Hepatocyte (in vitro differentiated cells): ENCODE data around the gene CRHR1. TPM values are rescaled to one million over a fixed set of nuclear protein-coding genes. Genes with fewer than 3 reads are reported as not detected.

Source experiments
- DNase-seq: peaks from one replicate; pipeline ENCODE4 v3.0.0-alpha.2; 2016; ENCODE audit warnings: low spot score
- H2AFZ ChIP-seq: fragments of 200-600 bp; sonication (generic); 2 replicates; pipeline ENCODE4 v1.6.0; 2016; ENCODE audit warnings: antibody characterized with exemption, mild to moderate bottlenecking
- H3K27ac ChIP-seq: fragments of 200-600 bp; sonication (generic); 2 replicates; pipeline ENCODE4 v1.5.1; 2016; ENCODE audit warnings: mild to moderate bottlenecking
- H3K27me3 ChIP-seq: fragments of 200-600 bp; sonication (generic); 2 replicates; pipeline ENCODE4 v1.6.1; 2016
- H3K36me3 ChIP-seq: fragments of 200-600 bp; sonication (generic); replicated peaks from 2 replicates; pipeline ENCODE4 v1.5.1; 2016; ENCODE audit warnings: low read depth; ENCODE audit not compliant: insufficient read depth
- H3K4me1 ChIP-seq: fragments of 200-600 bp; sonication (generic); 2 replicates; pipeline ENCODE4 v1.5.1; 2016; ENCODE audit warnings: mild to moderate bottlenecking, moderate library complexity; ENCODE audit not compliant: insufficient read depth
- H3K4me2 ChIP-seq: fragments of 200-600 bp; sonication (generic); 2 replicates; pipeline ENCODE4 v1.6.0; 2016
- H3K4me3 ChIP-seq: fragments of 200-600 bp; sonication (generic); 2 replicates; pipeline ENCODE4 v1.5.1; 2016; ENCODE audit warnings: mild to moderate bottlenecking
- H3K79me2 ChIP-seq: fragments of 200-600 bp; sonication (generic); 2 replicates; pipeline ENCODE4 v1.6.0; 2017; ENCODE audit warnings: mild to moderate bottlenecking
- H3K9me2 ChIP-seq: fragments of 200-600 bp; sonication (generic); replicated peaks from 2 replicates; pipeline ENCODE4 v1.6.0; 2017; ENCODE audit warnings: mild to moderate bottlenecking; ENCODE audit not compliant: insufficient read depth
- H3K9me3 ChIP-seq: fragments of 200-600 bp; sonication (generic); 2 replicates; pipeline ENCODE4 v1.5.1; 2016; ENCODE audit warnings: low read depth, mild to moderate bottlenecking
- H4K20me1 ChIP-seq: fragments of 200-600 bp; sonication (generic); 2 replicates; pipeline ENCODE4 v1.6.0; 2016; ENCODE audit warnings: mild to moderate bottlenecking; ENCODE audit not compliant: insufficient read depth, poor library complexity, severe bottlenecking
- CTCF ChIP-seq: fragments of 200-600 bp; sonication (generic); IDR thresholded peaks from 2 replicates; pipeline ENCODE4 v1.5.1; 2016; ENCODE audit warnings: antibody characterized with exemption, mild to moderate bottlenecking; ENCODE audit not compliant: poor library complexity
- EZH2 ChIP-seq: fragments of 200-600 bp; sonication (generic); IDR thresholded peaks from 2 replicates; pipeline ENCODE4 v1.6.1; 2016; ENCODE audit warnings: antibody characterized with exemption, mild to moderate bottlenecking, borderline replicate concordance
- EZH2phosphoT487 ChIP-seq: fragments of 200-600 bp; sonication (generic); IDR thresholded peaks from one replicate; pipeline ENCODE4 v1.6.1; 2018; ENCODE audit warnings: antibody characterized with exemption, mild to moderate bottlenecking, low read depth, moderate library complexity; ENCODE audit not compliant: unreplicated experiment, severe bottlenecking
- whole genome bisulfite sequencing: methylation state at CpG from one replicate; pipeline ENCODE4 v1.1.6; 2016; ENCODE audit warnings: low lambda C conversion rate; ENCODE audit errors: missing lambda C conversion rate; 5-methylcytosine and 5-hydroxymethylcytosine counted together
- polyA plus RNA-seq: library from polyadenylated mRNA; unstranded; fragments of >200 nt; fragmentation: Nextera tagmentation; extraction: Ambion mirVana; gene quantifications from 2 replicates; pipeline ENCODE4 v1.2.1, GENCODE V29; 2016
- total RNA-seq: library from RNA; depleted of rRNA; stranded (reverse); fragments of >200 nt; gene quantifications from 2 replicates; pipeline ENCODE4 v1.2.3, GENCODE V29; 2014

The CRHR1 gene
- total RNA-seq (not detected in 2 replicates), polyA plus RNA-seq (not detected in 2 replicates)

- TF ChIP-seq EZH2 (no peak), EZH2phosphoT487 (no peak), CTCF (no peak)
- peak within 1 kb of the TSS; percentile 63 for H2AFZ ChIP-seq
- no peaks in the 10 kb centered on the region for H3K36me3 ChIP-seq
- H3K27ac ChIP-seq: no peak within 1 kb of the TSS
- H3K4me2 ChIP-seq: peak within 1 kb of the TSS; percentile 98
- no peaks in the 10 kb centered on the region for H4K20me1 ChIP-seq
- H3K9me2 ChIP-seq: no peaks in the 10 kb centered on the region
- peaks cover 15% of the 10 kb centered on the region for H3K4me1 ChIP-seq
- DNase-seq: no peak
- H3K27me3 ChIP-seq: peaks cover 89% of the 10 kb centered on the region
- no peaks in the 10 kb centered on the region for H3K79me2 ChIP-seq
- no peaks in the 10 kb centered on the region for H3K9me3 ChIP-seq
- 1% methylated on average over 23 of the region's 56 CpGs for WGBS
- H3K4me3 ChIP-seq: peak within 1 kb of the TSS; percentile 55
These were observed at the start of gene CRHR1 for GRCh38 chr17:45784293-45784740. TSS of gene CRHR1 (plus strand) at chr17:45784320. CDS start at chr17:45784545, 225 bp downstream.

- 90% methylated on average over 3 of the region's 3 CpGs for WGBS
- Histone ChIP-seq H2AFZ (no peak overlapping the region), H3K4me2 (no peak overlapping the region), H3K27me3 (peaks cover 6% of the 10 kb centered on the region), H3K27ac (no peak overlapping the region), H3K79me2 (no peaks in the 10 kb centered on the region), H3K4me1 (no peaks in the 10 kb centered on the region), H4K20me1 (no peaks in the 10 kb centered on the region), H3K9me2 (no peaks in the 10 kb centered on the region), H3K36me3 (no peaks in the 10 kb centered on the region), H3K9me3 (no peaks in the 10 kb centered on the region), H3K4me3 (no peak overlapping the region)
- no peak for DNase-seq
- TF ChIP-seq EZH2 (no peak), EZH2phosphoT487 (no peak), CTCF (no peak)
These were observed 49.5 kb upstream of the CRHR1 start for GRCh38 chr17:45734598-45734997.

- no peak overlapping the region for H3K4me3 ChIP-seq
- H3K9me3 ChIP-seq: no peaks in the 10 kb centered on the region
- H3K4me2 ChIP-seq: no peak overlapping the region
- 35% methylated on average over 1 of the region's 1 CpG for WGBS
- TF ChIP-seq EZH2phosphoT487: no peak
- DNase-seq: no peak
- no peaks in the 10 kb centered on the region for H3K4me1 ChIP-seq
- no peaks in the 10 kb centered on the region for H4K20me1 ChIP-seq
- no peaks in the 10 kb centered on the region for H3K79me2 ChIP-seq
- no peak overlapping the region for H2AFZ ChIP-seq
- H3K36me3 ChIP-seq: no peaks in the 10 kb centered on the region
- peaks cover 6% of the 10 kb centered on the region for H3K27me3 ChIP-seq
- H3K27ac ChIP-seq: no peak overlapping the region
- no peaks in the 10 kb centered on the region for H3K9me2 ChIP-seq
These were observed 48.6 kb upstream of the CRHR1 start for GRCh38 chr17:45735488-45735887.

- TF ChIP-seq EZH2 (no peak), EZH2phosphoT487 (no peak), CTCF (no peak)
- Histone ChIP-seq H3K9me2 (no peaks in the 10 kb centered on the region), H4K20me1 (no peaks in the 10 kb centered on the region), H3K27ac (no peak overlapping the region), H3K9me3 (no peaks in the 10 kb centered on the region), H3K27me3 (peaks cover 25% of the 10 kb centered on the region), H3K36me3 (no peaks in the 10 kb centered on the region), H3K79me2 (no peaks in the 10 kb centered on the region), H3K4me2 (no peak overlapping the region), H3K4me1 (no peaks in the 10 kb centered on the region), H2AFZ (no peak overlapping the region), H3K4me3 (no peak overlapping the region)
- no peak for DNase-seq
- 90% methylated on average over 2 of the region's 2 CpGs for WGBS
These were observed 44.3 kb upstream of the CRHR1 start for GRCh38 chr17:45739786-45740185.
